Fibroblast of peridontal ligament (primary cell): ENCODE data around the gene GPR15LG.

Experiments
- DNase-seq: peaks from one replicate; pipeline ENCODE4 v3.0.0-alpha.2; 2010; ENCODE audit errors: extremely low read depth

GPR15LG gene

DNA sequence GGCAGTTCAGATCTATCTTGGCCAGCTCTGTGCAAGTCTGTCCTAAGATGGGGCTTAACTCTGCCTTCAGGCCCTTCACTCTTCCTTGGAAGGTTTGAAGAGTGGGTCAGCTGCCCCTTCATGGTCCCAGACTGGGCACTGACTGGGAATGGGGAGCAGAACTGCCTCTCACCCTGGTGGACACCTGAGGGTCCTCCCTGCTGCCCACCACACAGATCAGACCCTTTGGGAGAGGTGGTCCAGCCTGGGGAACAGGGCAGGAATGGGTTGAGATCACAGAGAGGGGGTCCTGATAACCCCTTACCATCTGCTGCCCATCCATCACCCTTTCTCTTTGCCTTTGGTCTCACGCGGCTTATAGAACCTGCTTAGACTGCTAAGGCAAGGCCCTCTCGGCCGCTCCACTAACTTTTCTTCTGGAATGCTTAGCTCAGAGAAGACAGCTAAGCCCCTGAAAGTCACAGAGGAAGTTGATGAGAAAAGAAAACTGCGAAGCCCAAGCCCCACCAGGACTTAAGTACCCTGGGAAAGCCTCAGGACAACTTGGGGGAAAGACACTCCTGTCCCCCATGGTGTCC, 20.3 kb downstream of the GPR15LG start:
- DNase-seq, result no peak

GRCh38 chr10:84194424-84195043, 20.9 kb downstream of the GPR15LG start, which contains the start of gene CDHR1:
Gene CDHR1, plus strand, starts transcription at chr10:84194537. Its CDS starts 224 bp downstream, at chr10:84194761.
- no peak for DNase-seq

GRCh38 chr10:84195044-84195830, 21.6 kb downstream of the GPR15LG start:
- DNase-seq, result no peak

- DNase-seq, result no peak
Observed at GRCh38 chr10:84196083-84196482, 22.5 kb downstream of the GPR15LG start.

DNA sequence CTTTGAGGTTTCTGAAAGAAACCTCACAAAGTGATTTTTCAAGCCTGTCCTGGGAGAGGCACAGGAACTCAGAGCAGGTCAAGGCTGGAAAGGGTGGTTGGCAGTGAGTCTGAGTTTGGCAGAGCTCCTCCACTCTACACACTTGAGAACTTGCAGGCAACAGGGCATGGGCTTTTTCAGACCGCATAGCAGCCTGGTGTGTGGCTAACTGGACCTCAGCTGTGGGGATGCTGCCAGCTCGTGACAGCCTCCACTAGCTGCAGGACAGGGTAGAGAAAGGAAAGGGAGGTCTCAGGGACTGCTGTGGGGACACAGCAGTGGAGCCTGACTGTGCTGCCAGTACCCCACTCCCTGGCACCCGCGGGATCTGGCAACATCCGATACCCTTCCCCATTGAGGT, 23.3 kb downstream of the GPR15LG start:
- DNase-seq, result no peak

DNA sequence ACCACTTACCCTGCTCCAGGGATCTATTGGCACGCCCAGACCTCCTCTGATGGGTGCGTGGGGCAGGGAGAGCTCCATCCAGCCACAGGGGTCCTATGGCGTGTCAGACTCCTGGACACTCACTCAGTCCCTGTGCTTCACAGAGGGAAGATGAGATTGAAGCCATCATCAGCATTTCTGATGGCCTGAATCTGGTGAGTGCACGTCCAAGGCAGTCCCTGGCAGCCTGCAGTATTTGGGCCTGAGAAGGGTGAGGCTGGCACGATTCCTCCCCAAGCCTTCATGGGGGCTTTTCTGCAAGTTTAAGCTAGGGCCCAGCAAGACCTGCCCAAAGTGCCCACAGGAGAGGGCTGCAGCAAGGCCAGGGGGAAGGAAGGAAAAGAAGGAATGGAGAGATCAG, 24.0 kb downstream of the GPR15LG start:
- DNase-seq, result no peak

DNA sequence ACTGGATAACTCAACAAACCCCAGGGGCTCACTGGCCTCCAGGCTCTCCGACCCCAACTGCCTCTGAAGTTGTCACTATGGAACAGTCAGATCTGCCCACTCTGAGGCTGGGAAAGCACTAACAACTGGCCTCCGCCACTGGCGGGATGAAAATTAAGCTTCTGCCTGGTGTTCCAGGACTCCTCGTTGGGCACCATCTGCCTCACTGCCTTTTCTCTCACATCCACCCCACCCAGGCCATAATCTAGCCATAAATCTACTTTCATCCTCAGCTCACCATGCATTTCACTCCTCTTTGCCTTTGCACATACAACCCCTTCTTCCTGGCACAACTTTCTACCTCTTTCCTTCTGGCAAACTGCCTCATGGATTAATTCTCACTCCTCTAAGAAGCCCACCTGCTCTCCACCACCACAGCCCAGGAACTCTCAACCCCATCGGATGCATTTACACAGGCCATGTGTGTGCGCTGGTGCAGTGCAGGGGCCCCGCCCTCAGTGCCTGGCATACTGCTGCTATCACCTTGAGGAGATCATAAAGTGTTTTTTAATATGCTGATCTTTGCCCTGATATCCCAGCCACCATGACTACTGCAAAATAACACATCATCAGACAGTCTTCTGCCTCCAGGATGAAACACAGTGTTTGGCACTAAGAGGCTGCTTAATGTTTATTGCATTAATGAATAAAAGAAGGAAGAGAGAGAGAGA, 24.8 kb downstream of the GPR15LG start:
- DNase-seq, result no peak

GRCh38 chr10:84200537-84201243, 27.1 kb downstream of the GPR15LG start:
- no peak for DNase-seq

DNA sequence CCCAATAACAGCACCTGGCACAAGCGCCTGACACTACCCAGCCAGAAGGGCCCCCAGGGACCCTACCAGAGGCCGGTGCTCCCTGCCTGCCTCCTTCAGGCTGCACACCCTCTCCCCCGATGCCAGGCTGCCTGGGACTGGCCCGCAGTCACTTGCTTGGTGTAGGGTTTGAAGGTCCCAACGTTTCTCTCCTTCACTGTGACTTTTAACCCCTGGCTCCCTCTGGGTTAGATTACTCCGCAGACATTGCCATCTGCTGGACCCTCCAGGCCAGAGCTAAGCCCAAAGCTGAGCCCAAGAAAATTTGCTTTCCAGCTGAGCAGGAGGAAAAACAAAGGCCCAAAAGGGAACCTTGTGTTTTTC, 27.6 kb downstream of the GPR15LG start:
- DNase-seq, result no peak

GRCh38 chr10:84201682-84202081, 28.1 kb downstream of the GPR15LG start:
- no peak for DNase-seq

DNA sequence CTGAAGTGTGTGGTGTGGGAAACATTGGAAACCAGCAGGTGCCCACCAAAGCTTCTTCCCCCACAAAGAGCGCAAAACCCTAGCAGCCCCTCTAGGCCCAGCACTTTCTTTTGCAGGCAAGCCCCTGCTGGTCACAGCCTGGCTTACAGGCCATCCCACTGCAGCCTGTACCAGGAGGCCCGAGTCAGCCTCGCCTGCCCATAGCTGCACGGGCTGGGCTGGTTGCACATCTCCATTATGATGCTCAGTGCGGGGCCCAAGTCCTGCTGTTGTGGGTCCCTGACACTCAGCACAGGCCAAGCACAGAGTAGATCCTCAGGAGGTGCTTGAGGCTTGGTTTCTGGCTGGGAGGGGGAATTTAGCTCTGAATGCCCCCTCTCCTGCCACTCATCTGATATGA, 28.7 kb downstream of the GPR15LG start:
- DNase-seq, result no peak

DNA sequence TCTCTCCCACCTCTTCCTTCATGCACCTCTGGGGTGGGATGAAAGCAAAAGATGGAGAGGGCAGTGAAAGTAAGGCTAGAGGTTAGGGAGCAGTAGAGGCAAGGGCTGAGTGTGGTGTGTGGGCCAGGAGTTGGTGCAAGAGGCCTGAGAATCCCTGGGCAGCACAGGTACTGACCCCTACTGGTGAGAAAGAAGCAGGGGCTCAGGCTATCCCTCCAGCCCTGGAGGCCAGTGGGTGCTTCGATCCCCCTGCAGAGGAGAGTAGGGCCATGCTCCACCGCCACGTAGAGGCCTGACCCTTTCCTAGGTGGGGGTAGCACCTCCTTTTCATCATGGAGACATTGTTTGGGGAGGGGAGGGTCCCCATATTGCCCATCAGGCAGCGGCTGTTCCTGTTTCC, 30.5 kb downstream of the GPR15LG start:
- no peak for DNase-seq

GRCh38 chr10:84204610-84205009, 31.0 kb downstream of the GPR15LG start:
- no peak for DNase-seq

DNA sequence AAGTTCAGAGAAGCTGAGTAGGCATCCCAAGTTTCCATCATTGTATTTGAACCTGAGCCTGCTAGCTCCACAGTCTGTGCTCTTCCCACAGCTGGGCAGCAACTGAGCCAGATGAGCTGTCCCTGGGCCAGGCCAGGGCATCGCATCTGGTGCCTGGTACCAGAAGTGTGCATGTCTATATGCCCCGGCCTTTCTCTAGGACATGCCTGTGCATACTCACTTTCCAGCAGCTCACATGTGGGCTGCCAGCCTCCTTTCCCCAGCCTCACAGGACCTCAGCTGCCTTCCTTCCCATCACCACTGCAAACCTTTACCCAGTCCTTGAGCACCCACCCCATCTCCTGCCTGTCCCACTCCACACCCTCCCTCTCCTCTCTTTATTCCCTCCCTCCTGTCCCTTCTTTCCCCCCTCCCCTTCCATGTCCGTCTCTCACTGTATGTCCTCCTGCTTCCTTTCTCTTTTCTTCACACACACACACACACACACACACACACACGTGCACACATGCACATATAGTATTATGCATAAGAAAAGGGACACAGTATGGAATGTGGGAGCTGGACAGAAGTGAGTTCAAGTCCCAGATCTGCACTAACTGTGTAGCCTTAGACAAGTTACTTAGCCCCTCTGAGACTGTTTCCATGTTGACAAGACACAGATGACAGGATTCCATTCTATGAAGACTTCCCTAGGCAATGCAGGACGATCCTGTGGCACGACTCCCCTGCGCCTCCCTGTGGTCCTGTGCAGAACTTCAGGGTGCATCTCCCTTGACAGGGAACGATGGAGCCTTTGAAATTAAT, 31.6 kb downstream of the GPR15LG start:
- peak; percentile 17 for DNase-seq

- no peak for DNase-seq
Observed at GRCh38 chr10:84205853-84206525, 32.4 kb downstream of the GPR15LG start.

GRCh38 chr10:84208023-84208422, 34.4 kb downstream of the GPR15LG start:
- DNase-seq, result no peak

DNA sequence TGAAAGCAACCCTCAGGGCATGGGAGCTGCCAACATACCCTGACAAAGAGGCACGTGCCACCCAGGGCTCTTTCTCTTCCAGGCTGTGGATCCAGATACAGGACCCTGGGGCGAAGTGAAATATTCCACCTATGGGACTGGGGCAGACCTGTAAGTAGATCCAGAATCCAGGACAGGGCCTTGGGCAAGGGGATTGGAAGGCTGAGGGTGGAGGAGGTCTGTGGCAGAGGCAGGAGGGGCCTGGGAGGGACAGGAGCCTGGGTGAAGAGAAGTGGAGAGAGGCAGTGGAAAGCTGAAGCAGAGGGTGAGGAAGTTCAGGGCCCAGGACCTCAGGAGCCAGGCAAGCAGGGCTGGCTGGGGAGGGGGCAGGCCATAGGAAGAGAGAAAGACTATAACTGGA, 38.0 kb downstream of the GPR15LG start:
- no peak for DNase-seq

GRCh38 chr10:84212014-84212413, 38.4 kb downstream of the GPR15LG start:
- no peak for DNase-seq

DNA sequence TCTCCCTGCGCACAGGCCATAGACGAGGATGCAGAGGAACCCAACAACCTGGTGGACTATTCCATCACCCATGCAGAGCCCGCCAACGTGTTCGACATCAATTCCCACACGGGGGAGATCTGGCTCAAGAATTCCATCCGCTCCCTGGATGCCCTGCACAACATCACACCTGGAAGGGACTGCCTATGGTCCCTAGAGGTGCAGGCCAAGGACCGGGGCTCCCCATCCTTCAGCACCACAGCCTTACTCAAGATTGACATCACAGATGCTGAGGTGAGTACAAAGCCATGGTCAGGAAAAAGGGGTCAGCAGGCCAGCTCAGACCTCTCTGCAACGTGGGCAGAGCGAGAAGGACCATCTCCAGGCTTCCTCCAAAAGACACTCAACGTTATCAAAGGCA, 39.5 kb downstream of the GPR15LG start:
- no peak for DNase-seq

- DNase-seq, result no peak
Observed at GRCh38 chr10:84214046-84214572, 40.5 kb downstream of the GPR15LG start.
